Lower leg skin (tissue), 4 donors: Measurements from ENCODE around the gene ZIM2. TPM values are rescaled to one million over a fixed set of nuclear protein-coding genes. Genes with fewer than 3 reads are reported as not detected.

Source experiments
- DNase-seq, 2 donors: peaks; one replicate each; pipeline ENCODE4 v3.0.0-alpha.2; 2019; ENCODE audit warnings: low spot score in 2 of 2
- H3K4me3 ChIP-seq: fragments of 200-600 bp; sonication (generic); 2 replicates; pipeline ENCODE4 v1.5.1; 2017; ENCODE audit warnings: mild to moderate bottlenecking, low read depth; ENCODE audit not compliant: poor library complexity, severe bottlenecking
- POLR2A ChIP-seq, 2 donors: fragments of 450-650 bp; IDR thresholded peaks; one replicate each; pipeline ENCODE4 v1.6.1; 2016 to 2017; ENCODE audit warnings: antibody characterized with exemption in 2 of 2, mild to moderate bottlenecking in 1 of 2, moderate library complexity in 1 of 2
- WGBS, 2 donors: methylation state at CpG; one replicate each; pipeline ENCODE4 v1.1.5; 2018; 5-methylcytosine and 5-hydroxymethylcytosine counted together
- intact Hi-C: fragments of 100-400 bp; cut with DNase I; formaldehyde crosslinking; loops from one replicate; pipeline ENCODE4 v1.15.0; 2023; ENCODE audit warnings: low total_unique reads
- total RNA-seq, 4 donors: library from RNA; depleted of rRNA; stranded (reverse); fragments of >200 nt; gene quantifications; one replicate each; pipeline ENCODE4 v1.1.0, GENCODE V29; 2016
- TF ChIP-seq, protein P1 (sequence below), 3 donors: fragments of 450-650 bp; IDR thresholded peaks; one replicate each; pipeline ENCODE4 v1.5.1; 2016; ENCODE audit warnings: antibody characterized with exemption in 3 of 3, mild to moderate bottlenecking in 3 of 3, moderate library complexity in 2 of 3

The ZIM2 gene
- total RNA-seq, 4 donors from 2014 or later: 0.45 TPM; not detected in 3

DNA sequence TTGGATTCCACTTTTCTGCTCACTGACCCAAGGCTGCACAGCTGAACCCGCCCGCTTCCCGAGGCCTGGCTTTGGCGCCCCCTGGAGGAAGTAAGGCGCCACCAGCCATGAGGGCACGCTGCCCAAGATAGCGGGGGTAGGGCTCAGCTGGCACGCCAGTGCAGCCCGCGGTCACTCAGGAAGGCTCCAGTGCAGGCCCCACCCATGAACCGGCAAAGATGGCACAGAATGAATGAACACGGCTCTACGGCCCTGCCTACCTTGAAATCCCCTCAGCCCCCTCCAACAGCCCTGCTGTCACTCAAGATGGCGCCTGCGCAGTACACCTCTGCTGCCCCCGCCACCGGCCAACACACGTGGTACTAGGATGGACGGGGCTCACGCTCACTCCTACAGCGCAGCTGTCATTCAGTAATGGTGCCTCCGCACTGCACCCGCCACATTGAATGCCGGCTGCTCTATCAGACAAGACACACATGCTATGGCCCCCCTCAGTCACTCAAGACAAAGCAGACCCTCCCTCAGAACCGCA is 3.0 kb downstream of the ZIM2 start:
- TF ChIP-seq POLR2A (IDR thresholded peaks at IDR 0.05): no peak
- TF ChIP-seq, protein P1, sequence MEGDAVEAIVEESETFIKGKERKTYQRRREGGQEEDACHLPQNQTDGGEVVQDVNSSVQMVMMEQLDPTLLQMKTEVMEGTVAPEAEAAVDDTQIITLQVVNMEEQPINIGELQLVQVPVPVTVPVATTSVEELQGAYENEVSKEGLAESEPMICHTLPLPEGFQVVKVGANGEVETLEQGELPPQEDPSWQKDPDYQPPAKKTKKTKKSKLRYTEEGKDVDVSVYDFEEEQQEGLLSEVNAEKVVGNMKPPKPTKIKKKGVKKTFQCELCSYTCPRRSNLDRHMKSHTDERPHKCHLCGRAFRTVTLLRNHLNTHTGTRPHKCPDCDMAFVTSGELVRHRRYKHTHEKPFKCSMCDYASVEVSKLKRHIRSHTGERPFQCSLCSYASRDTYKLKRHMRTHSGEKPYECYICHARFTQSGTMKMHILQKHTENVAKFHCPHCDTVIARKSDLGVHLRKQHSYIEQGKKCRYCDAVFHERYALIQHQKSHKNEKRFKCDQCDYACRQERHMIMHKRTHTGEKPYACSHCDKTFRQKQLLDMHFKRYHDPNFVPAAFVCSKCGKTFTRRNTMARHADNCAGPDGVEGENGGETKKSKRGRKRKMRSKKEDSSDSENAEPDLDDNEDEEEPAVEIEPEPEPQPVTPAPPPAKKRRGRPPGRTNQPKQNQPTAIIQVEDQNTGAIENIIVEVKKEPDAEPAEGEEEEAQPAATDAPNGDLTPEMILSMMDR (IDR thresholded peaks at IDR 0.05): no peak
- 37 to 46% methylated on average over 24 to 25 of the region's 25 CpGs for WGBS, 2 donors

DNA sequence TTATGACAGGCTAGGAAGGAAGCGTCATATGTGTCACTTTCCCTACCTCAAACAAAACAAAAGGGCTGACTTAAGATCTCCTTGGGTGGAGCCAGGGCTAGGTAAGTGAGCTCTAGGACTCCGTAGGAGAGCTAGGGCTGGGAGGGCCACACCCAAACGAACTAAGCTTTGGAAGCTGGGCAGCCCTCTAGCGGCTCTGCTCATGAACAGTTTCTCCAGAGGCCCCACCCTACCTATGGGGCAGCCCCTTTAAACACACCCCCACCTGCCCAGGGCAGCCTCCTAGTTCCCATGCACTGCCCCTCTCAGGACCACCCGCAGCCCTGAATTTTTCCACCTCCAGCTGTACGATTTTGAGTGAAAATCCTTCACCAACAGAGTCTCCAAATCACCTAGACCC is 3.5 kb downstream of the ZIM2 start:
- DNase-seq: no peak
- no peak overlapping the region for H3K4me3 ChIP-seq
- intact Hi-C loops: no loop called here
- WGBS, 2 donors: 35 to 48% methylated on average over 6 of the region's 6 CpGs
- TF ChIP-seq, protein P1 (IDR thresholded peaks at IDR 0.05): no peak
- TF ChIP-seq POLR2A (IDR thresholded peaks at IDR 0.05): no peak

More for the DNA sequence above, 3.0 kb downstream of the ZIM2 start:
- peak overlapping the region; percentile 8 for H3K4me3 ChIP-seq
- intact Hi-C loops: no loop called here
- DNase-seq: peak; percentile 41 to 89

DNA sequence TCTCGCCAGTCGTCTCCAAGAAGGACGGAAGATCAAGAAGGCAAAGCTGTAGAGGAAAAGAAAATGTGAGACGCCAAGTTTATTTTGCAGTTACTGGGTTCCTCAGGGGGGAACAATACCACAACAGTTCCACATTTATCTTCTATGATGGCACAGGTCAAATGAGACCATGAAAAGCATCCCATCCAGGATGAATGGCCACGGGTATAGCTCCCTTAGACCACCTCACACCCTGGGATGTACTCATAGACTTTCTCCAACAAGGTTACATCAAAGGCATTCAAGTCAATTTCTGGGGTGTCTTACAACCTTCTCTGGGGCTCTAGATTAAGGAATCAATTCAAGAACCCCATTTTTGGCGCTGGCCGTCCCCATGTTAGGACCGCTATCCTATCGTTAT is 4.5 kb downstream of the ZIM2 start:
- TF ChIP-seq, protein P1 (IDR thresholded peaks at IDR 0.05): no peak
- no peak for TF ChIP-seq POLR2A (IDR thresholded peaks at IDR 0.05)
- DNase-seq: no peak
- intact Hi-C loops: no loop called here
- 85 to 91% methylated on average over 9 of the region's 9 CpGs for WGBS, 2 donors
- no peak overlapping the region for H3K4me3 ChIP-seq

DNA sequence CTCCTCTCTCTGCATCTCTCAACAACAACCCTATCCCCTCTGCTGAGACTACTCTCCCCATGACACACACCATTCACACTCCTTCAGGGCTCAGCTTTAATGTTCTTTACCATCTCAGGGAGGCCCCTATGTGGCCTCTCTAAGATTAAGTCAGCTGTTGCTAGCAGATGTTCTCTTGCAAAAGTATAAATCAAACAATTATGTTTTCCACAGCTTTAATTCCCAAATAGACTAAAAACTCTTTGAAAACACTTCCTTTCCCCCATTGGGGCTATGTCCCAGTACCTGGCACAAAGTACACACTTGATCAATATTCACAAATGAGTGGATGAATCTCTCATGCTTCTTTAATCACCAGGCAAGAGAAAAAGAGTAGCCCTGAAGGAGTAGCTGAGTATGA is 5.1 kb downstream of the ZIM2 start:
- intact Hi-C loops: no loop called here
- no peak for DNase-seq
- TF ChIP-seq POLR2A (IDR thresholded peaks at IDR 0.05): no peak
- TF ChIP-seq, protein P1 (IDR thresholded peaks at IDR 0.05): no peak
- no peak overlapping the region for H3K4me3 ChIP-seq

GRCh38 chr19:56834564-56835375 is 5.8 kb downstream of the ZIM2 start:
- DNase-seq: no peak
- intact Hi-C loops: no loop called here
- no peak overlapping the region for H3K4me3 ChIP-seq
- WGBS, 2 donors: 73 to 76% methylated on average over 5 of the region's 5 CpGs
- no peak for TF ChIP-seq POLR2A (IDR thresholded peaks at IDR 0.05)
- TF ChIP-seq, protein P1 (IDR thresholded peaks at IDR 0.05): no peak
